Lower leg skin (tissue), 3 donors: ENCODE data around the gene RUNX1.

Source experiments
- CTCF ChIP-seq, 3 donors: fragments of 450-650 bp; IDR thresholded peaks; one replicate each; pipeline ENCODE4 v1.5.1; 2016; ENCODE audit warnings: antibody characterized with exemption in 3 of 3, mild to moderate bottlenecking in 3 of 3, moderate library complexity in 2 of 3
- POLR2A ChIP-seq, 2 donors: fragments of 450-650 bp; IDR thresholded peaks; one replicate each; pipeline ENCODE4 v1.6.1; 2016 to 2017; ENCODE audit warnings: antibody characterized with exemption in 2 of 2, mild to moderate bottlenecking in 1 of 2, moderate library complexity in 1 of 2

- no peak for TF ChIP-seq CTCF (IDR thresholded peaks at IDR 0.05)
- no peak for TF ChIP-seq POLR2A (IDR thresholded peaks at IDR 0.05)
Measured at GRCh38 chr21:34970566-34970965, 78.5 kb downstream of the RUNX1 start.
